K562 (cell line): Measurements from ENCODE around the gene ACOT7. TPM values are rescaled to one million over a fixed set of nuclear protein-coding genes. Genes with fewer than 3 reads are reported as not detected.

ENCODE experiments used
- ATAC-seq: fragments of 200-7000 bp; cut with Tn5 transposase; 3 replicates; pipeline ENCODE4 v1.9.1; 2020; ENCODE audit warnings: moderate library complexity
- BruUV-seq: library from RNA; stranded (reverse); fragments of 400-500 nt; replicated peaks from 2 replicates; lab custom pipeline; 2021; lab: Mats Ljungman, UMichigan
- CTCF ChIA-PET: fragments of 300-600 bp; formaldehyde crosslinking; extraction: SDS; loops from one replicate; lab custom pipeline; 2021; ENCODE audit warnings: low intra/inter-chr PET ratio; lab: Yijun Ruan, JAX
- POLR2A ChIA-PET: fragments of 300-600, 350-650 bp; sonication (Branson Sonifier 250); formaldehyde crosslinking; extraction: SDS; loops from one replicate; lab custom pipeline; 2021; ENCODE audit warnings: antibody characterized with exemption, inconsistent platforms; lab: Yijun Ruan, JAX
- DNase-seq, 4 experiments: peaks; one replicate each; pipeline versions ENCODE4 v3.0.0 to v3.0.0-alpha.2; 2011 to 2018; ENCODE audit warnings: low spot score in 3 of 4, mixed read lengths in 3 of 4; ENCODE audit errors: extremely low read depth in 1 of 4
- FAIRE-seq: peaks from 2 replicates; lab custom pipeline; 2011; peaks lifted over from hg19 to GRCh38; lab: Jason Lieb, UNC
- H2AFZ ChIP-seq: 2 replicates; pipeline ENCODE4 v1.6.0; 2011; ENCODE audit warnings: low read depth, low read length, control low read depth, inconsistent platforms
- H3K27ac ChIP-seq: fragments of 200-600 bp; 3 replicates; pipeline ENCODE4 v1.8.0; 2011; ENCODE audit warnings: low read depth, mild to moderate bottlenecking, control low read depth, inconsistent platforms, low read length, moderate library complexity, mixed read lengths; ENCODE audit errors: extremely low read depth
- H3K27me3 ChIP-seq, 2 experiments: fragments of 300-600 bp in 1 of 2; 2 replicates in 1 of 2; 3 replicates in 1 of 2; pipeline versions ENCODE4 v1.6.0 to v1.8.0; 2011; ENCODE audit warnings: inconsistent platforms in 2 of 2, low read length in 2 of 2, mild to moderate bottlenecking in 1 of 2, mixed read lengths in 1 of 2, moderate library complexity in 1 of 2; ENCODE audit not compliant: control insufficient read depth in 2 of 2, insufficient read depth in 2 of 2
- H3K36me3 ChIP-seq: fragments of 300-600 bp; 3 replicates; pipeline ENCODE4 v1.8.0; 2011; ENCODE audit warnings: mild to moderate bottlenecking, low read length, inconsistent platforms; ENCODE audit not compliant: control insufficient read depth, insufficient read depth
- H3K4me1 ChIP-seq, 2 experiments: fragments of 200-600 bp in 1 of 2; replicated peaks in 1 of 2; 2 replicates in 1 of 2; 3 replicates in 1 of 2; pipeline versions ENCODE4 v1.5.1 to v1.8.0; 2011; ENCODE audit warnings: inconsistent platforms in 2 of 2, low read length in 2 of 2, mild to moderate bottlenecking in 1 of 2, mixed read lengths in 1 of 2, moderate library complexity in 1 of 2; ENCODE audit not compliant: control insufficient read depth in 2 of 2, insufficient read depth in 2 of 2
- H3K4me2 ChIP-seq: 2 replicates; pipeline ENCODE4 v1.6.1; 2011; ENCODE audit warnings: low read length, control low read depth, inconsistent platforms, mixed read lengths; ENCODE audit not compliant: insufficient read depth
- H3K4me3 ChIP-seq: fragments of 200-600 bp; sonication (generic), shearing (Covaris generic); 2 replicates; pipeline ENCODE4 v1.5.1; 2016; ENCODE audit warnings: control low read depth, inconsistent platforms
- H3K79me2 ChIP-seq: fragments of 200-600 bp; 3 replicates; pipeline ENCODE4 v1.8.0; 2011; ENCODE audit warnings: low read length, inconsistent platforms; ENCODE audit not compliant: control insufficient read depth, insufficient read depth
- H3K9ac ChIP-seq, 2 experiments: 2 replicates each; pipeline versions ENCODE4 v1.6.0 to v1.6.1; 2011; ENCODE audit warnings: low read depth in 2 of 2, low read length in 2 of 2, control low read depth in 1 of 2, inconsistent platforms in 1 of 2, mild to moderate bottlenecking in 1 of 2, mixed read lengths in 1 of 2; ENCODE audit not compliant: insufficient read depth in 1 of 2
- H3K9me1 ChIP-seq: one replicate; pipeline ENCODE4 v1.6.0; 2011; ENCODE audit warnings: inconsistent platforms, mild to moderate bottlenecking, low read length, moderate library complexity; ENCODE audit not compliant: control insufficient read depth, insufficient read depth
- H3K9me3 ChIP-seq: replicated peaks from 2 replicates; pipeline ENCODE4 v1.5.1; 2011; ENCODE audit warnings: low read depth, low read length, inconsistent platforms; ENCODE audit not compliant: control insufficient read depth, insufficient read depth
- H4K20me1 ChIP-seq: replicated peaks from 2 replicates; pipeline ENCODE4 v1.6.1; 2011; ENCODE audit warnings: low read length, inconsistent platforms, mixed read lengths; ENCODE audit not compliant: control insufficient read depth, insufficient read depth
- ARNT ChIP-seq, 2 experiments: fragments of 450-650 bp; IDR thresholded peaks; 2 replicates each; pipeline ENCODE4 v1.6.1; 2016; ENCODE audit warnings: mild to moderate bottlenecking in 1 of 2
- CCAR2 ChIP-seq: fragments of 200-400 bp; formaldehyde crosslinking; IDR thresholded peaks from 2 replicates; pipeline ENCODE4 v1.6.1; 2017; ENCODE audit warnings: mild to moderate bottlenecking, low read depth, low read length
- ETS1 ChIP-seq: conservative IDR thresholded peaks from 2 replicates; pipeline ENCODE4 v1.6.1; 2011; ENCODE audit warnings: low read depth, mild to moderate bottlenecking, low read length; ENCODE audit not compliant: control insufficient read depth
- PCBP1 ChIP-seq: fragments of 200-400 bp; formaldehyde crosslinking; IDR thresholded peaks from 2 replicates; pipeline ENCODE4 v1.6.1; 2018; ENCODE audit warnings: mild to moderate bottlenecking, low read depth, low read length; ENCODE audit not compliant: poor library complexity, severe bottlenecking
- SAP30 ChIP-seq: fragments of 200-600 bp; sonication (generic); IDR thresholded peaks from 2 replicates; pipeline ENCODE4 v1.6.1; 2012; ENCODE audit warnings: borderline replicate concordance, low read depth, mild to moderate bottlenecking, moderate library complexity, low read length, control low read depth, inconsistent platforms; ENCODE audit not compliant: insufficient read depth, poor library complexity, severe bottlenecking
- WGBS: fragments of 100-300 bp; shearing (Covaris generic); methylation state at CpG from one replicate; pipeline ENCODE4 v1.1.6; 2016; ENCODE audit warnings: low coverage, mixed read lengths; ENCODE audit not compliant: insufficient coverage; ENCODE audit errors: missing lambda C conversion rate; 5-methylcytosine and 5-hydroxymethylcytosine counted together
- in situ Hi-C: fragments of 300-500 bp; cut with MboI; formaldehyde crosslinking; loops from 4 replicates; pipeline ENCODE4 v1.15.0; 2018; ENCODE audit warnings: inconsistent platforms, mixed read lengths
- intact Hi-C: fragments of 100-400 bp; cut with micrococcal nuclease; formaldehyde crosslinking; loops from 2 replicates; pipeline ENCODE4 v1.14.2; 2022
- polyA plus RNA-seq, 8 experiments: library from polyadenylated mRNA; depleted of rRNA in 4 of 8; stranded (reverse) in 5 of 8; unstranded in 3 of 8; fragments of >200 nt; fragmentation: Nextera tagmentation in 2 of 8; fragmentation: Illumina TruSeq in 1 of 8; extraction: Ambion mirVana in 2 of 8; extraction: Trizol in 1 of 8; gene quantifications; 2 replicates each; pipeline versions ENCODE4 v1.2.1 to v1.2.3, GENCODE V29; 2011 to 2014; ENCODE audit warnings: inconsistent platforms in 1 of 8, missing spikeins in 1 of 8
- total RNA-seq, 7 experiments: library from RNA; depleted of rRNA in 6 of 7; stranded (reverse); fragments of >200 nt in 6 of 7; fragmentation: Illumina TruSeq in 2 of 7; extraction: Trizol in 2 of 7; gene quantifications; 2 replicates each; pipeline versions ENCODE4 v1.2.1 to v1.2.3, GENCODE V29; 2011 to 2021; ENCODE audit warnings: low replicate concordance in 1 of 7

The ACOT7 gene
- total and polyA plus RNA-seq, 9 of the 15 experiments (the other 6 are each of a cell fraction or from before 2014, with no cell fraction given) = 7.0 to 92.6 (median 37.2) TPM

- TF ChIP-seq SAP30 (no peak), ARNT (IDR thresholded peaks at IDR 0.05) (no peak), CCAR2 (no peak), ETS1 (0 out of 2 replicates have a peak, but pooled peaks have one; percentile 32), PCBP1 (peak; percentile 57)
- Histone ChIP-seq H3K4me3 (peak overlapping the region; percentile 15; the same call in 1 of the 2 replicates), H3K79me2 (no peaks in the 10 kb centered on the region), H3K9ac (peak overlapping the region in 1 of 2 experiments; percentile 87; a peak in 1 of 4 replicates), H3K4me1 (peaks cover 15 to 42% of the 10 kb centered on the region in 2 experiments), H3K36me3 (no peaks in the 10 kb centered on the region), H3K27me3 (peaks cover 61 to 90% of the 10 kb centered on the region in 2 experiments), H3K9me1 (no peaks in the 10 kb centered on the region), H3K9me3 (no peaks in the 10 kb centered on the region), H3K27ac (no peak overlapping the region), H2AFZ (no peak overlapping the region), H3K4me2 (no peak overlapping the region), H4K20me1 (peaks cover 27% of the 10 kb centered on the region; the same call in 1 of the 2 replicates)
- 22% methylated on average over 19 of the region's 48 CpGs for WGBS
- in situ Hi-C loops = no loop called here
- no peak for FAIRE-seq
- no TSS peak for BruUV-seq
- ATAC-seq = no peak
- no peak for DNase-seq
- intact Hi-C loops = no loop called here
- ChIA-PET POLR2A (interaction anchor here (0.6 to 0.9 kb wide), 3 partner anchors 10 to 364 kb away, joined by 3 read pairs; no protein-coding TSS in a partner anchor), CTCF (no interaction called here)
Observed at GRCh38 chr1:6419397-6419803, 25.8 kb upstream of the ACOT7 start.
